ENCODE measurements around the gene OTUD3. TPM values are rescaled to one million over a fixed set of nuclear protein-coding genes. Genes with fewer than 3 reads are reported as not detected.

Gene OTUD3
- total and polyA plus RNA-seq, 9 of the 15 experiments (the other 6 are each of a cell fraction or from before 2014, with no cell fraction given) = 2.0 to 16.6 (median 11.0) TPM

GRCh38 chr1:19846338-19846737 lies 35.9 kb upstream of the OTUD3 start:
- H3K4me1 ChIP-seq (replicated peaks in 1 of 2; ENCODE audit: control insufficient read depth in 2 of 2, insufficient read depth in 2 of 2, low read length in 2 of 2) = no peaks in the 10 kb centered on the region
- ChIA-PET CTCF (ENCODE audit: low intra/inter-chr PET ratio) (no interaction called here), POLR2A (interaction anchor here (0.6 to 1.5 kb wide), 2 partner anchors 24 to 140 kb away, joined by 3 to 4 read pairs; no protein-coding TSS in a partner anchor)
- no peaks in the 10 kb centered on the region for H4K20me1 ChIP-seq (replicated peaks; ENCODE audit: control insufficient read depth, insufficient read depth, low read length)
- no peaks in the 10 kb centered on the region for H3K79me2 ChIP-seq (ENCODE audit: control insufficient read depth, insufficient read depth, low read length)
- H3K9me3 ChIP-seq (replicated peaks; ENCODE audit: control insufficient read depth, insufficient read depth, low read depth, low read length) = no peaks in the 10 kb centered on the region
- intact Hi-C loops (cut with micrococcal nuclease) (no loop called here), in situ Hi-C loops (cut with MboI) (no loop called here)
- DNase-seq (ENCODE audit: extremely low read depth in 1 of 4, low spot score in 3 of 4) (no peak), FAIRE-seq (no peak), ATAC-seq (no peak)
- H3K9ac ChIP-seq (ENCODE audit: insufficient read depth in 1 of 2, low read depth in 2 of 2, low read length in 2 of 2) = no peak overlapping the region
- no peaks in the 10 kb centered on the region for H3K9me1 ChIP-seq (ENCODE audit: control insufficient read depth, insufficient read depth, low read length)
- peaks cover 26 to 43% of the 10 kb centered on the region in 2 experiments for H3K27me3 ChIP-seq (ENCODE audit: control insufficient read depth in 2 of 2, insufficient read depth in 2 of 2, low read length in 2 of 2)
- no peak overlapping the region for H3K4me2 ChIP-seq (ENCODE audit: insufficient read depth, low read length)
- no peak overlapping the region for H2AFZ ChIP-seq (ENCODE audit: low read depth, low read length)
- no peak overlapping the region for H3K27ac ChIP-seq (ENCODE audit: extremely low read depth, low read depth, low read length)
- no TSS peak for BruUV-seq (replicated peaks)
- H3K4me3 ChIP-seq = no peak overlapping the region
- WGBS (ENCODE audit: insufficient coverage, low coverage, missing lambda C conversion rate) = 11% methylated on average over 3 of the region's 3 CpGs
- no peaks in the 10 kb centered on the region for H3K36me3 ChIP-seq (ENCODE audit: control insufficient read depth, insufficient read depth, low read length)
- TF ChIP-seq MYNN (IDR thresholded peaks at IDR 0.05) = no peak
- TF ChIP-seq MYNN (CRISPR knock-in tag; IDR thresholded peaks at IDR 0.05) = no peak
- no peak for TF ChIP-seq TSC22D4 (tag; IDR thresholded peaks at IDR 0.05)
- no peak for TF ChIP-seq NCOA6 (IDR thresholded peaks at IDR 0.05)
- TF ChIP-seq TEAD4 (IDR thresholded peaks at IDR 0.05; ENCODE audit: low read length) = no peak
- no peak for TF ChIP-seq TEAD4 (CRISPR knock-in tag; IDR thresholded peaks at IDR 0.05; ENCODE audit: borderline replicate concordance)
- no peak for TF ChIP-seq RFX1 (IDR thresholded peaks at IDR 0.05)
- TF ChIP-seq CEBPZ (IDR thresholded peaks at IDR 0.05; ENCODE audit: borderline replicate concordance, low read depth, low read length) = no peak
- TF ChIP-seq CREB5 (CRISPR knock-in tag; IDR thresholded peaks at IDR 0.05) = no peak
- TF ChIP-seq TAF9B (IDR thresholded peaks at IDR 0.05; ENCODE audit: partially characterized antibody) = no peak
- TF ChIP-seq ZNF212 (CRISPR knock-in tag; IDR thresholded peaks at IDR 0.05) = no peak
- no peak for TF ChIP-seq MLLT1 (IDR thresholded peaks at IDR 0.05)
- TF ChIP-seq SMC3 (conservative IDR thresholded peaks at IDR 0.05; ENCODE audit: insufficient read depth, low read depth, low read length) = no peak
- TF ChIP-seq PHF20 (IDR thresholded peaks at IDR 0.05; ENCODE audit: partially characterized antibody) = no peak
- no peak for TF ChIP-seq NKRF (IDR thresholded peaks at IDR 0.05; ENCODE audit: borderline replicate concordance)
